Measurements from ENCODE around the gene TMEM72. TPM values are rescaled to one million over a fixed set of nuclear protein-coding genes. Genes with fewer than 3 reads are reported as not detected.

Gene TMEM72
- total RNA-seq, 1 experiment from 2014 or later, result not detected

GRCh38 chr10:44902941-44903545, 8.1 kb upstream of the TMEM72 start:
- BruUV-seq (replicated peaks), result no TSS peak
- Histone ChIP-seq H3K79me2 (ENCODE audit: insufficient read depth, low read length) (no peaks in the 10 kb centered on the region), H3K27ac (ENCODE audit: low read depth, low read length) (no peak overlapping the region), H3K4me3 (replicated peaks in 1 of 2; ENCODE audit: low read depth in 1 of 2, low read length in 2 of 2) (no peak overlapping the region), H4K20me1 (ENCODE audit: insufficient read depth) (no peaks in the 10 kb centered on the region), H3K9me2 (ENCODE audit: insufficient read depth) (no peaks in the 10 kb centered on the region), H2AFZ (ENCODE audit: low read depth, low read length, poor library complexity, severe bottlenecking) (no peak overlapping the region), H3K9ac (ENCODE audit: low read length) (no peak overlapping the region), H3K9me3 (ENCODE audit: control insufficient read depth in 1 of 2, insufficient read depth in 1 of 2, low read depth in 1 of 2, low read length in 2 of 2) (no peaks in the 10 kb centered on the region), H3K4me2 (ENCODE audit: low read length) (no peak overlapping the region), H3K4me1 (ENCODE audit: control insufficient read depth in 1 of 2, insufficient read depth in 2 of 2, low read length in 2 of 2) (peaks cover 2 to 4% of the 10 kb centered on the region in 2 experiments; a peak in 2 of 4 replicates), H3K36me3 (ENCODE audit: control insufficient read depth in 1 of 2, insufficient read depth in 2 of 2, low read length in 2 of 2) (no peaks in the 10 kb centered on the region), H3K27me3 (ENCODE audit: insufficient read depth, low read length) (peaks cover 36% of the 10 kb centered on the region; the same call in 1 of the 2 replicates)
- TF ChIP-seq SIN3A (IDR thresholded peaks at IDR 0.05; ENCODE audit: low read depth) (no peak), ELF1 (IDR thresholded peaks at IDR 0.05; ENCODE audit: borderline replicate concordance, low read depth) (no peak), CBX3 (IDR thresholded peaks at IDR 0.05; ENCODE audit: low read depth) (no peak), EZH2 (IDR thresholded peaks at IDR 0.05) (no peak), RAD21 (IDR thresholded peaks at IDR 0.05; ENCODE audit: low read depth) (no peak), CEBPB (IDR thresholded peaks at IDR 0.05; ENCODE audit: low read depth) (no peak), POLR2AphosphoS5 (IDR thresholded peaks at IDR 0.05; ENCODE audit: low read depth, low read length) (no peak)
- ATAC-seq, result no peak
- RAD21 ChIA-PET (ENCODE audit: low non-redundant PET in 1 of 2, low total read pairs in 2 of 2, uncharacterized antibody in 2 of 2, unreplicated experiment in 2 of 2), result interaction anchor here in 1 of 2 experiments (0.6 kb wide), 1 partner anchor 17 kb away, joined by 3 read pairs; no protein-coding TSS in a partner anchor
- intact Hi-C loops (cut with micrococcal nuclease), result no loop called here
- CTCF ChIA-PET, result no interaction called here
- DNase-seq (ENCODE audit: low read depth, low spot score), result no peak
- POLR2A ChIA-PET, result no interaction called here

GRCh38 chr10:44906486-44906885, 4.7 kb upstream of the TMEM72 start:
- ChIA-PET POLR2A (no interaction called here), CTCF (no interaction called here), RAD21 (ENCODE audit: low non-redundant PET in 1 of 2, low total read pairs in 2 of 2, uncharacterized antibody in 2 of 2, unreplicated experiment in 2 of 2) (no interaction called here)
- H3K4me3 ChIP-seq (replicated peaks in 1 of 2; ENCODE audit: low read depth in 1 of 2, low read length in 2 of 2), result no peak overlapping the region
- no peaks in the 10 kb centered on the region for H3K36me3 ChIP-seq (ENCODE audit: control insufficient read depth in 1 of 2, insufficient read depth in 2 of 2, low read length in 2 of 2)
- H3K4me2 ChIP-seq (ENCODE audit: low read length), result no peak overlapping the region
- intact Hi-C loops (cut with micrococcal nuclease), result no loop called here
- TF ChIP-seq EZH2 (IDR thresholded peaks at IDR 0.05) (no peak), YY1 (IDR thresholded peaks at IDR 0.05; ENCODE audit: extremely low read depth, insufficient replicate concordance, low read depth, low read length) (no peak), EGR1 (IDR thresholded peaks at IDR 0.05; ENCODE audit: low read depth) (no peak), CEBPB (IDR thresholded peaks at IDR 0.05; ENCODE audit: low read depth) (no peak), EZH2phosphoT487 (IDR thresholded peaks at IDR 0.05; ENCODE audit: borderline replicate concordance) (no peak), ZNF274 (IDR thresholded peaks at IDR 0.05; ENCODE audit: low read depth, low read length) (no peak), RAD21 (IDR thresholded peaks at IDR 0.05; ENCODE audit: low read depth) (no peak), MAX (IDR thresholded peaks at IDR 0.05) (no peak), CTCF (IDR thresholded peaks at IDR 0.05 in 2 of 3, conservative IDR thresholded peaks at IDR 0.05 in 1 of 3; ENCODE audit: borderline replicate concordance in 1 of 3, insufficient read depth in 1 of 3, low read depth in 2 of 3, low read length in 2 of 3) (no peak), POLR2A (IDR thresholded peaks at IDR 0.05; ENCODE audit: borderline replicate concordance, extremely low read depth, insufficient read depth, insufficient read length) (no peak), FOSL1 (IDR thresholded peaks at IDR 0.05; ENCODE audit: low read depth) (no peak), ATF3 (IDR thresholded peaks at IDR 0.05) (no peak), SRF (IDR thresholded peaks at IDR 0.05; ENCODE audit: low read depth) (no peak), SP1 (IDR thresholded peaks at IDR 0.05; ENCODE audit: low read depth) (no peak), SIN3A (IDR thresholded peaks at IDR 0.05; ENCODE audit: low read depth) (no peak), TCF7L2 (IDR thresholded peaks at IDR 0.05; ENCODE audit: borderline replicate concordance, extremely low read depth, insufficient read depth, insufficient read length) (no peak)
- H3K79me2 ChIP-seq (ENCODE audit: insufficient read depth, low read length), result no peaks in the 10 kb centered on the region
- H3K27ac ChIP-seq (ENCODE audit: low read depth, low read length), result no peak overlapping the region
- no peak overlapping the region for H3K9ac ChIP-seq (ENCODE audit: low read length)
- H3K9me2 ChIP-seq (ENCODE audit: insufficient read depth), result no peaks in the 10 kb centered on the region
- H2AFZ ChIP-seq (ENCODE audit: low read depth, low read length, poor library complexity, severe bottlenecking), result no peak overlapping the region
- BruUV-seq (replicated peaks), result no TSS peak
- DNase-seq (ENCODE audit: low read depth, low spot score) (no peak), ATAC-seq (no peak)
- H3K9me3 ChIP-seq (ENCODE audit: control insufficient read depth in 1 of 2, insufficient read depth in 1 of 2, low read depth in 1 of 2, low read length in 2 of 2), result no peaks in the 10 kb centered on the region
- H3K27me3 ChIP-seq (ENCODE audit: insufficient read depth, low read length), result peaks cover 40% of the 10 kb centered on the region; the same call in 1 of the 2 replicates
- no peaks in the 10 kb centered on the region for H4K20me1 ChIP-seq (ENCODE audit: insufficient read depth)
- H3K4me1 ChIP-seq (ENCODE audit: control insufficient read depth in 1 of 2, insufficient read depth in 2 of 2, low read length in 2 of 2), result peaks cover 7 to 13% of the 10 kb centered on the region in 2 experiments; a peak in 2 of 4 replicates

Data from HCT116 (cell line).